NOMO-1 treated with DMSO at 0.1 percent for 48 hours (cell line): ENCODE data around the gene FLII.

ENCODE experiments used
- DNase-seq: peaks from one replicate; lab custom pipeline; 2025; ENCODE audit not compliant: unreplicated experiment; lab: John Stamatoyannopoulos, UW

Gene FLII

DNA sequence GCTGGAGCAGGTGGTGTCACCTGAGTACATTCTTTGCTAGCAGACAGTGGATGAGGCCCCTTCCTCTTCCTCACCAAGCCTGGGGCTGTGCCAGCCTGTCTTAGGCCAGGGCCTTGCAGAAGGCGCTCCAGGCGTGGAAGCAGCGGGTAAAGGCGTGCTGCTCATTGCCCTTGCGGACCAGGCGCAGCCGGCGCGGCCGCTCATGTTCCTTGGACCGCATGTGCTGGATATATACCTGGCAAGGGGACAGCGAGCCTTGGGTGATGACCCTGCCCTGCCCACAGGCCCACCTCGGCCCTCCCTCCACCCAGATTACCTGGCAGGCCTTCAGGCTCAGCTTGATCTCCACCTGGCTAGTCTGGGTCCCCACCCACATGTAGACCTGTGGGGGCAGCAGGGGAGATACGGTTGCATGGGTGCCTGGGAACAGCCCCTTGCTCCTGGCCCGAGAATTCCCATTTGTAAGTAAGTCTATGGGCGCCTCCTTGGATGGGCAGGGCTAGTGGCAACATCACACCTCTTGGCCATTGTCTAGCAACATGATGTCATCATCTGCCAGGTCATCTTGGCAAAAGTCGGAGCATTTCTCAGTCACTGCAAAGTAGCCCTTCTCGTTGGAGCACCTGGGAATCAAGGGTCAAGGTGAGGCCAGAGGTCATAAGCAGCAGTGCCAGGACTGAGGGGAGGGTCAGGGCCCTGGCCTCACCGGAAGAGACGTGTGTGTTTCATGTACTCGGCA lies 13.3 kb downstream of the FLII start:
- no peak for DNase-seq

DNA sequence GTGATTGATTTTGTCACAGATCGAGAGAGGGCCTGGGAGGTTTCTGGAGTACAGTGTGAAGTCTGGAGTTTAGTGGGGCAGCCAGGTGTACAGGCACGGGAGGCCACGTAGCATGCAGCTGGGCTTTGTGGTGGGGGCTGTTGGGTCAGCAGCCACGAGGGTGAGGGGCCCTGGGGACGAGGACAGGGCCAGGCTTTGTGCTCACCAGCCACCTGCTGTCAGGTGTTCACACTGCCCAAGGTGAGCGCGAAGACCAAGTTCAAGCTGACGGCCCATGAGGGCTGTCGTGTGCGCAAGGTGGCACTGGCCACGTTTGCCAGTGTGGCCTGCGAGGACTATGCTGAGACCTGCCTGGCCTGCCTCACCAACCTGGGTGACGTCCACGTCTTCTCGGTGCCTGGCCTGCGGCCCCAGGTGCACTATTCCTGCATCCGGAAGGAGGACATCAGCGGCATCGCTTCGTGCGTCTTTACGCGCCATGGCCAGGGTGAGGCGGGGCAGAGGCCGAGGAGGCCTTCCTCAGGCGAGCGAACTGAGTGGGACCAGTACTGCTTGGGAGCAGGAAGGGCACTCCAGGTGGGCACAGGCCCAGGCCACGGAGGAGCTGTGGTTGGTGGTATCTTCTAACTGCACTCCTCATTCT lies 17.2 kb downstream of the FLII start:
- DNase-seq = no peak

DNA sequence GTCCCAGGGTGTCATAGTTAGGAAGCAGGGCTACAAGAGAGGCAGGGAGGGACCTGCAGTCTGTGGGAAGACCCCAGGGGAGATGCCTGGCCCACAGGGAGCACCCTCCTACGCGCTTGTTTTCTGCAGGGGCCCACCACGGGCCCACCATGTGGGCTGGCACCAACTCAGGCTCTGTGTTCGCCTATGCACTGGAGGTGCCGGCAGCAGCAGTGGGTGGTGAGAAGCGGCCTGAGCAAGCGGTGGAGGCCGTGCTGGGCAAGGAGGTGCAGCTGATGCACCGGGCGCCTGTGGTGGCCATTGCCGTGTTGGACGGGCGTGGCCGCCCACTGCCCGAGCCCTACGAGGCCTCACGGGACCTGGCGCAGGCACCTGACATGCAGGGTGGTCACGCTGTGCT lies 18.1 kb downstream of the FLII start:
- no peak for DNase-seq

DNA sequence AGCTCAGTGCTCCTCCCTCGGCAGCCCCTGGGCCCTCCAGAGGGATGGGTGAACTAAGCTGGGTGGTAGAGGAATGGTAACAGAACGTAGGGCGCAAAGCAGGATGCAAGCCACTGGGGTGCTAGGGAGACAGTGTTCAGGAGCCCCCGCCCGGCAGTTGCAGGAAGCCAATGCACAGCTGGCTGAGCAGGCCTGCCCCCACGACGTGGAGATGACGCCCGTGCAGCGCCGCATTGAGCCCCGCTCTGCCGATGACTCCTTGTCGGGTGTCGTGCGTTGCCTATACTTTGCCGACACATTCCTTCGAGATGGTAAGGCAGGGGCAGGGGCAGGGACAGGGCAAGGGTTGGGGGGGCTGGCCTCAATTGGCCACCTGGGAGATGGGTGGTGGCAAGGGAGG lies 20.2 kb downstream of the FLII start:
- no peak for DNase-seq

DNA sequence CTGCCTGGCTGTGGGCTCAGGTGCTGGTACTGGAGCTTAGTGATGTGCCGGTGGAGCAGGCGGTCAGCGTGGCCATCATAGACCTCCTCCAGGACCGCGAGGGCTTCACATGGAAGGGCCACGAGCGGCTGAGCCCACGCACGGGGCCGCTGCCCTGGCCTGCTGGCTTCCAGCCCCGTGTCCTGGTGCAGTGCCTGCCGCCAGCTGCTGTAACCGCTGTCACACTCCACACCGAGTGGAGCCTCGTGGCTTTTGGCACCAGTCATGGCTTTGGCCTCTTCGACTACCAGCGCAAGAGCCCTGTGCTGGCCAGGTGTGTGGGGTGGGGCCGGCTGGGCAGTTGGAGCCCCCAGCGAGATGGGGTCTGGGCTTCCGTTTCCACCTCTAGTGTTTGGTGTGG lies 21.1 kb downstream of the FLII start:
- DNase-seq = no peak

DNA sequence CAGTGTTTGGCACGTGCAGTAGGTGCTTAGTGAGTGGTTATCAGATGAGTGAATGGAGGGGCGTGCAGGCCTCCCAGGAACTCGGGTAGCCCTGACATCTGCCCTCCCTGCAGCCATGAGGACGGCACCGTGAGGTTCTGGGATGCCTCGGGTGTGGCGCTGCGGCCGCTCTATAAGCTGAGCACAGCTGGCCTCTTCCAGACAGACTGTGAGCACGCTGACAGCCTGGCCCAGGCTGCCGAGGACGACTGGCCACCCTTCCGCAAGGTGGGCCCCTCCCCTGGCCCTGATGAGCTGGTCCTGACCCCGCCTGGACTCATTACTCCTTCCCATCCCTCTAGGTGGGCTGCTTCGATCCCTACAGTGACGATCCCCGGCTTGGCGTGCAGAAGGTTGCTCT lies 22.0 kb downstream of the FLII start:
- no peak for DNase-seq

DNA sequence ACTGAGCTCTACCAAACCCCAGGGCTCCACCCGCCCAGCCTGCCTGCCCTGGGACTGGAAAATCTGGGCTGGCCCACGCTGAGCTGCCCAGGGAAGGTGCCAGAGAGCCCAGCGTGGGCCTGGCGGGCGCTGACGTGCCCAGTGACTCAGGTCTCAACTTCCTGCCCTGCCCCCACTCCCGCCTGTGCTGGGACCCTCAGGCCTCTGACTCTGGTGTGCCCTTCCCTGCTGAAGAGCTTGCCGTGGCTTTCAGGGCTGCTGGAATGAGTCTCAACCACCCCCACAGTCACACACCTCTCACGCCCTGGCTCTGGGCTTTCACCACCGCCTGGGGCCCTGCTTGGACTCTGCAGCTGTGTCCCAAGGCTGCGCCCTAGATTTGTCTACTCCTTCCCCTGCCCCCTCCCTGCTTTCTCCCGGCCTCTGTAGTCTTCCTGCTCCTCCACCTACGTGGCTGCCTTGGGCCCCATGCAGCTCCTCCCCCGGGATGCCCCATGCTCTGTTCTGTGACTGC lies 22.7 kb downstream of the FLII start:
- no peak for DNase-seq

DNA sequence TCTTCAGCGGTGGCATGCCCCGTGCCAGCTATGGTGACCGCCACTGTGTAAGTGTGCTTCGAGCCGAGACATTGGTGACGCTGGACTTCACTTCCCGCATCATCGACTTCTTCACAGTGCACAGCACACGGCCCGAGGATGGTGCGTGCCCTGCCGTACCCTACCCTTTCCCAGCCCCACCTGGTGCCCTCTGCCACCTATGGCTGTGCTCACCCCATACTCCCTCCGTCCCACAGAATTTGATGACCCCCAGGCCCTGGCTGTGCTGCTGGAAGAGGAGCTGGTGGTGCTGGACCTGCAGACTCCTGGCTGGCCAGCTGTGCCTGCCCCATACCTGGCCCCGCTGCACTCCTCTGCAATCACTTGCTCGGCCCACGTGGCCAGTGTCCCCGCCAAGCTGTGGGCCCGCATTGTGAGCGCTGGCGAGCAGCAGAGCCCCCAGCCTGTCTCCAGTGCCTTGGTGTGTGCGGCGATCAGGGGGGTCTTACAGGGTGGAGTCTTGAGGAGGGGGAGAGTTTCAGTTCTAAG lies 23.6 kb downstream of the FLII start:
- DNase-seq = no peak

DNA sequence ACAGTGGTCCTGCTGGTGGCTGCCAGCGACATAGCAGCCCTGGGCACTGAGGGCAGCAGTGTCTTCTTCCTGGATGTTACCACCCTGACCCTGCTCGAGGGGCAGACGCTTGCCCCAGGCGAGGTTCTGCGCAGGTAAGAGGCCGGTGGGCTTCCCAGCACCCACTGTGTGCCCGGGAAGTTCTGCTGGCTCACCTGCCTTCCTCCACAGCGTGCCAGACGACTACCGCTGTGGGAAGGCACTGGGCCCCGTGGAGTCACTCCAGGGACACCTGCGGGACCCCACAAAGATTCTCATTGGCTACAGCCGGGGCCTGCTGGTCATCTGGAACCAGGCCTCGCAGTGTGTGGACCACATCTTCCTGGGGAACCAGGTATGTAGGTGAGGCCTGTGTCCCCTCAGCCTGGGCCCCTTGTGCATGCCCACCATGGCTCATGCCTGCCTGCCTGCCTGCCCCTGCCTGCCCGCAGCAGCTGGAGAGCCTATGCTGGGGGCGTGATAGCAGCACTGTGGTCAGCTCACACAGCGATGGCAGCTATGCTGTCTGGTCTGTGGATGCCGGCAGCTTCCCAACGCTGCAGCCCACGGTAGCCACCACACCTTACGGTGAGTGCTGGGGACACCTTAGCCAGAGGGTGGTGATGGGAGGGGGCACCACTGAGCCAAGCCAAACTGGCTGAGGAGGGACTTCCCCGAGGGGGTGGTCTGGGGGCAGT lies 24.6 kb downstream of the FLII start:
- DNase-seq = no peak

DNA sequence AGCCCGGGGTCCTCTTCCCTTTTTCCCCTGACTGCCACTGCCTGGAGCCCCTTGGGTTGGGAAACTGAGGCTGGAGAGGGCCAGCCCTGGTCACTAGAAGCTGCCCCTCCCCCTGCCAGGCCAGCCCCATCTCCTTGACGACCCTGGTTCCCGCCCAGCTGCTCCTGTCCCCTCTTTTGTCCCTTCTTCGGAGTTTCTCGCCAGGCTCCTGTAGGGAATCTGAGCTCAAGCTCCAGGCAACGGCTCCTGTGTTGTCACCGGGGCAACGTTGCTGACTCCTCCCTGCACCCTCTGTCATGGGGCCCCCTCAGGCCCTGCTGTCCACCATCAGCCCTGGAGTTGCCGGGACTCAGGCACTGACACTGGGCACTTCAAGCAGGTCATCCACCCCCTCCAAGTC lies 27.4 kb downstream of the FLII start:
- no peak for DNase-seq

DNA sequence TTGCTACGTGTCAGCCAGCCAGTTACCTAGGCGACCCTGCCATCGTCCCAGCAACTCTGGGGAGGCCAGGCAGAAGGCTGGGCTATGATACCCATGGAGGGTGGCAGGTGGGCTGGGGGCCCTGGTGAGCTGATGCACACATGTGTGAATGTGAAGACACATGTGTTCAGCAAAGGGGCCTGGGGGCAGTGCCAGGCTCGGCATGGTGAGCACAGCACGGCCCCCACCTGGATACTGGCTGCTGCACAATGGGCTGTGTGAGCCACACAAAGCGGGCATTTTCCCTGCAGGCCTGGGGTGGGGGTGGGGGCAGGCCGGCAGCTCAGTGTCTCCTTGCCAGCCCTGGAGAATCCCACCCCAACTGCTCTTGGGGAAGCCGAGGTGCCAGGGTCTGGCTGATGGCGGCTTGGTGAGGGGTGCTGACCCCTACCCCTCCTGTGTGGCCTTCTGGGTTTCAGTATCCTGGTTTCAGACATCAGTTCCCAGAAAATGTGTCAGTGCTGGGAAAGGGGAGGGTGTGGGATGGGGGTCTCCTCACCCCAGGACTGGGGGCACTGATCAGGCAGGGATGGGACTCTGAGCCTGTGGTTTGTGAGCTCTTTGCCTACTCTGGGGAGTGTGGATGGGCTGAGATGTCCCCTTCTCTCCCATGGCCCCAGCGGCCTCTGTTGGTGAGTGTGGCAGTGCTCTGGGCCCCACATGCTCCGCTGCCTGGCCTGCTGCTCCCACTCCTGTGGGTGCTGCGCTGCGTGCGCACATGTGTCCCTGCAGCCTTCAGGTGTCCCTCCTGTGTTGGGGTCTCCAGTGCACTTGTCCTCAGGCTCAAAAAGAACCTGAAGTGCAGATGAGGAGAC lies 28.0 kb downstream of the FLII start:
- no peak for DNase-seq

DNA sequence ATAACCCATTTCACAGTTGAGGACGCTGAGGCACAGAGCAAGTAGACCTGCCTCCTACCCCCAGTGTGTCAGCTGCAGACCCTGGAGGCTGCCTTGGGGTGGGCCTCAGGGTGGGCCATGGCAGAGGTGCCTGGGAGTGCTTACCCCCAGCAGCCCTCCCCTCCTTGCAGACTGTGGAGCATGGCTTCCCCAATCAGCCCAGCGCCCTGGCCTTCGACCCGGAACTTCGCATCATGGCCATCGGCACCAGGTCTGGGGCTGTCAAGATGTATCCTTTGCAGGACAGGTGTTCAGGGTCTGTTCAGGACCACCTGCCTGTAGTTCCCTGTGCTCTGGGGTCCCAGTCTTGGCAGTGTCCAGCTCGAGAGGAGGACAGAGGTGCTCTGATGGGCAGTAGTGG lies 28.8 kb downstream of the FLII start:
- DNase-seq = no peak

DNA sequence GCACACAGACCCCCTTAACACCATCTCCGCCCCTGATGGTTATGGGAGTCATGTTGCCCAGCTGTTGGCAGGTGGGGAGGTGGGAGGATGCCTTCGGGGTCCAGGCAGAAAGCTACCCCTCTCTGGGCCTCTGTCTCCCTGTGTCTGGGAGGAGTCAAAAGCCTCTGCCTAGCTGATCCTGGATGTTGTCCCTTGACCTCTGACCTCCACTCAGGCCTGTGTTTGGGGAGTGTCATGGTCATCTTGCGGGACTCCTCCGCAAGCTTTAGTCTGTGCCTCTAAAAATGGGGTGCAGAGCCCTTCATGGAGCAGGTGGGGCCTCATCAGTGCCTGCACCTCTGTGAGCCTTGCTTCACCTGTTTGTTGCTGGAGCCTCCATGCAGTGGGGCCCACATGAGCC lies 29.3 kb downstream of the FLII start:
- DNase-seq = no peak

DNA sequence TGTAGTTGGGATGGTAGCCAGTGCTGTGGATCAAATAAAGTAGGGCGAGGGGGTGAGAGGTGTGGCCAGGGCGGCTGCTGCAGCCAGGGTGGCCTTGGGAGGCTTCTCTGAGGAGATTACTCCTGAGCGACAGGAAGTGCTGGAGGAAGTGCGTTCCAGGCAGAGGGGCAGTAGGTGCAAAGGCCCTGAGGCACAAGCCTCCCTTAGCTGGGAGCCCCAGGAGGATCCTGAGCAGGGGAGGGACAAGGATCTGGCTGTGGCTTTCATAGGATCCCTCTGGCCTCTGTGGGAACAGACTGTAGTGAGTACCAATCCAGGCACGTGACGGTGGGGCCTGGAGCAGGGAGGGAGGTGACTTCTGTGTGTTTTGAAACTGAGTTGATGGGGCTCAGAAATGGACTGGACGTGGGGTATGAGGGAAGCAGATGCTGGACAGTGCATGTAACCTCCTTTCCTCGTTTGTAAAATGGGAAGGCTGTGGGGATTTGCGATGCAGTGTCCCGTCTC lies 30.3 kb downstream of the FLII start:
- no peak for DNase-seq

DNA sequence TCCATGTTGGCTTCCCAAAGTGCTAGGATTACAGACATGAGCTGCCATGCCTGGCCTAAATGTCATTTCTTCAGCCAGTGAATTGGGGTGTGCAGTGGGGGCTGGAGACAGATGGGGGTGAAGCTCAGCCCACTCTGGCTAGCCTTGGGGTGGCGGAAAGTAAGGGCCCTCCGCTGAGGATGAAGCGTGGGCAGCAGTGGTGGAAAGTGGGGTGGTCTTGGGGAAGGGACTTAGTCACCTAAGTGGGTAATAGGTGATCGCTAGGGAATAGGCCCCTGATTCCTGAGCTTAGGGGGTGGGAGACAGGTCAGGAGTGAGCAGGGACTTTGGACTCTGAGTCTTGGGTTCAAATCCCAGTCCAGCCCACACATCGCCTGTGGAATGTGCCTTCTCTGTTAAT lies 30.9 kb downstream of the FLII start:
- no peak for DNase-seq

DNA sequence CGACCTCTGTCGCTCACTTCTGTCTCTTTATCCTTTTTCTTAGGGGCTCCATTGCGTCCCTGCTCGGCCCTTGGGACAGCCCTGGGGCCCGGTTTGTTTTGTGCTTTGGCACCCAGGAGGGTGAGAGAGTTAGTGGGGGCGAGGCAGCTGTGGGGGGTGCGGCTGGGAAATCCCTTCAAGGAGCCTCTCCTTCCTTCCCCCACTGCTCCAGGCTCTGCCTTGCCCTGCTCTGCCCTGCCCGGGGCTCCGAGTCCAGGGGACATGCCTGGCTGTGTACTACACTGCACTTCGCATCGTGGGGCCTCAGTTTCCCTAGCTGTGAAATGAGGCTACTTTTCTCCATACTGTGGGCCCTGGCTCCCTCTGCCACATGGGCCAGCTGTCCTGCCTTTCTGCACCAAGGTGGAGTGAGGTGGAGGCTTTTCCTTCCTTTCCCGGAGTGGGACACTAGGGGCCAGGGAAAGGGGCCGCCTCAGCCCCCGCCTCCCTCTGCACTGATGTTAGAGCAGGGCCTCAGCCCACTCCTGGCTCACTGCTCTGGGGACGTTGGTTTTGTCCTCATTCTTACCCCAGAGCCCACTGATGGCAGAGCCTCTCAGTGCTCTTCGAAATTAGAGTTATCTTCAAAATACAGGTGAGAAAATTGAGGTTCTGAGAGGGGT lies 32.1 kb downstream of the FLII start:
- no peak for DNase-seq

DNA sequence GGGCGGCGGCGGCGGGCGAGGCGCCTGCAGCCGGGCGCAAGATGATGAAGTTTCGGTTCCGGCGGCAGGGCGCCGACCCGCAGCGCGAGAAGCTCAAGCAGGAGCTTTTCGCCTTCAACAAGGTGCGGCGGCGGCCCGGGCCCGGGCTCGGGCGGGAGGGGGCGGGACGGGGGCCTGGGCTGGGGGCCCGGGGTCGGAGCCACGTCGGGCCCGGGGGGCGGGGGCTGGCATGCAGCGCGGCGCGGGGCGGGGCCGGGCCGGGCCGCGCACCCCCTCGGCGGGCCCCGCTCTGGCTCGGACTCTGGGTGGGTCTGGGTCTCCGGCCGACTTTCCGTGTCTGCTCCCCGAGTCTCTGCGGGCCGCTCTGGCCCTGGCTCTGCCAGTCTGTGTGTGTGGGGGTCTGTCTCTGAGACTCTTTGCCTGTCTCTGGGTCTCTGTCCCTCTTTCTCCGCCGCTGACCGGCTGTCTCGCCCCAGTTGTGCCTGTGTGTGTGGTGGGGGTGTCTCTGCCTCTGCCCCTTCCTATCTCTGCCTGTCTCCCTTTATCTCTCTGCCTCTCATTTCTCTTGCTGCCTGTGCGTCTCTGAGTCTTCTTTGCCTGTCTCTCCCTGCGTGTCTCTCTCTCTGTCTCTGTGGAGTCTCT lies 32.8 kb downstream of the FLII start:
- DNase-seq = no peak

DNA sequence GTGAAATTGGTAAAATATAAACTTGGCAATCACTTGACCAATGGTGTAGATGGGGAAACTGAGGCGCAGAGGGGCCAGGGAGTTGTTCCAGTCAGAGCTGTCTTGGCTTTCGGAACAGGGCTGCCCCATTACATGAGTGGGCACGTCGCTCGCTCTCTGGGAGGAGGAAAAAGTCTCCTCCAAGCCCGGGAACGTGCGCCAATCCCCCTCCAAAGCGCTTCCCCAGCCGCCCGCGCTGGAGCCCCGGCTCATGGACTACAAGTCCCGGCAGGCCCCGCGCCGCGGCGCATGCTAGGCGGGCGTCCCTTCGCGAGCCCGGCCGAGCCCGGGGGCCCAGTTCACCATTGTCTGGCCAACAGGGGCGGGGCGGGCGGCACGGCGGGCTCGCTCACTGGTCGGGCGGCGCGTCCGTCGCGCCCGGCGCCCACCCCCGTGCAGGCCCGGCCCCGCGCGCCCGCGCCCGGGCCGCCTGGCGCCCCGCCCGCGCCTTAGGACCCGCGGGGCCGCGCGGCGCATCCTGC lies 33.4 kb downstream of the FLII start, which contains the start of gene LLGL1:
Gene LLGL1 (plus strand): TSS at position 515 of the 521 bp plus-strand sequence. CDS start 48 bp downstream, outside the sequence.
- DNase-seq = peak; percentile 91

DNA sequence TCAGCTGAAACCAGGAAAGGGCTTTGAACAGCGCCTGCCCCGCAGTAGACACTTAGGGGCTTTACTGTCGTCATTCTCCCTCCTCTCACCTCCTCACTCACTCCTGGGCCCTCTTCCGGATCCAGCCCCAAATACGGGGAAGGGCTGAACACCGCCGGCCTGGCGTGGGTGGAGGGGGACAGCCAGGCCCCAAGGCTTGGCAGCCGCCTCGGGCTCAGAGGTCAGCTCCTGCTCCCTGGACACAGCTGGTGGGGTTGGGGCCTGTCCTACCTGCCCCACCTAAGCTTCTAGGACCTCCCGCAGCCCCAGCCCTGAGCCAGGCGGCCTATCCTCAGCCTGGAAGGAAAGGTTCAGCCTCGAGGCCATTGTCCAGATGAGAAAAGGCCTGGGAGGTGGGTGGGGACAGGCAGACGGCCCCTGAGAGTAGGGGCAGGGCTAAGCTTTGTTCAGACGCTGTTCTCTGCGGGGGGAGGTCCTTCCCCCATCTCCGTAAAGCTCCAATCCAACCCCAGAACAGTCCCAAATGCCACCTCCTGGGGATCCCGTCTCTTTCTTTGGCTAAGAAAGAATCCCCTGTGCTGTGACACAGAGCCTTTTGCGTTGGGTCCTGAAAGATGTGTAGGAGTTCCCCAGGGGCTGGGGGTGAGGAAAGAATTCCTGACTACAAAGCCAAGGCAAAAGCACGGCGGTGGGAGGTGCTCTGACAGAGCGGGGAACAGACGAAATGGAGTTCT lies 34.0 kb downstream of the FLII start:
- DNase-seq = no peak
